Nephron progenitor cell (in vitro differentiated cells): ENCODE results near the gene MYH9.
A peak's percentile ranks its signal among the peaks of the same experiment; 100 is the strongest.

Experiments
- DNase-seq: peaks from one replicate; pipeline ENCODE4 v3.0.0; 2021
- H3K27ac Mint-ChIP-seq: 2 replicates; pipeline ENCODE4 v1.8.0; 2021; ENCODE audit warnings: mild to moderate bottlenecking, moderate library complexity, mixed read lengths
- H3K27me3 Mint-ChIP-seq: 2 replicates; pipeline ENCODE4 v1.8.0; 2021; ENCODE audit warnings: mild to moderate bottlenecking, low read depth, mixed read lengths; ENCODE audit not compliant: poor library complexity
- H3K36me3 Mint-ChIP-seq: 2 replicates; pipeline ENCODE4 v1.8.0; 2021; ENCODE audit warnings: low read depth, mixed read lengths
- H3K4me1 Mint-ChIP-seq: 2 replicates; pipeline ENCODE4 v1.8.0; 2021; ENCODE audit warnings: mixed read lengths
- H3K4me3 Mint-ChIP-seq: 2 replicates; pipeline ENCODE4 v1.8.0; 2021; ENCODE audit warnings: mild to moderate bottlenecking, moderate library complexity, mixed read lengths
- H3K9me3 Mint-ChIP-seq: 2 replicates; pipeline ENCODE4 v1.8.0; 2021; ENCODE audit warnings: mild to moderate bottlenecking, moderate library complexity, mixed read lengths
- TF ChIP-seq, protein P1 (sequence below): fragments of 200-600 bp; sonication (generic); IDR thresholded peaks from 2 replicates; pipeline ENCODE4 v1.5.0; 2021; ENCODE audit warnings: antibody characterized with exemption

MYH9 gene

DNA sequence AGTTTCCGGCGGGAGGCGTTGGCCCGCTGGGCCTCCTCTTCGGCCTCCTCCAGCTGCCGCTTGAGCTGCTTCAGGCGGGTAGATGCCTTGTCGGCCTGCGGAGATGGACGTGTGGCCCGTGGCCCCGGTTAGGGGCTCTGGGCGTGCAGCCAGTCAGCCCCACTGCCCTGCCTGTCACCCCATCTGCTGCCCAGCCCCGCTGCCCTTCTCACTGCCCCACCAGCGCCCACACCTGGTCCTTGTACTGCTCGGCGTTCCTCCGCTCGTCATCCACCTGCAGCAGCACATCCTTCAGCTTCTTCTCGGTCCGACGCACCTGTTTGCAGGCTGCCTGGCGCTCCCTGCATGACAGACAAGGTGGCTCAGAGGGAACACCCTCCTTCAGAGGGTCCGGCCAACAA, 103.6 kb downstream of the MYH9 start:
- H3K36me3 Mint-ChIP-seq, result peaks cover 60% of the 10 kb centered on the region
- no peak for DNase-seq
- TF ChIP-seq, protein P1, sequence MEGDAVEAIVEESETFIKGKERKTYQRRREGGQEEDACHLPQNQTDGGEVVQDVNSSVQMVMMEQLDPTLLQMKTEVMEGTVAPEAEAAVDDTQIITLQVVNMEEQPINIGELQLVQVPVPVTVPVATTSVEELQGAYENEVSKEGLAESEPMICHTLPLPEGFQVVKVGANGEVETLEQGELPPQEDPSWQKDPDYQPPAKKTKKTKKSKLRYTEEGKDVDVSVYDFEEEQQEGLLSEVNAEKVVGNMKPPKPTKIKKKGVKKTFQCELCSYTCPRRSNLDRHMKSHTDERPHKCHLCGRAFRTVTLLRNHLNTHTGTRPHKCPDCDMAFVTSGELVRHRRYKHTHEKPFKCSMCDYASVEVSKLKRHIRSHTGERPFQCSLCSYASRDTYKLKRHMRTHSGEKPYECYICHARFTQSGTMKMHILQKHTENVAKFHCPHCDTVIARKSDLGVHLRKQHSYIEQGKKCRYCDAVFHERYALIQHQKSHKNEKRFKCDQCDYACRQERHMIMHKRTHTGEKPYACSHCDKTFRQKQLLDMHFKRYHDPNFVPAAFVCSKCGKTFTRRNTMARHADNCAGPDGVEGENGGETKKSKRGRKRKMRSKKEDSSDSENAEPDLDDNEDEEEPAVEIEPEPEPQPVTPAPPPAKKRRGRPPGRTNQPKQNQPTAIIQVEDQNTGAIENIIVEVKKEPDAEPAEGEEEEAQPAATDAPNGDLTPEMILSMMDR, result no peak
- no peaks in the 10 kb centered on the region for H3K27me3 Mint-ChIP-seq
- H3K4me3 Mint-ChIP-seq, result no peak overlapping the region
- no peaks in the 10 kb centered on the region for H3K9me3 Mint-ChIP-seq
- peaks cover 34% of the 10 kb centered on the region for H3K4me1 Mint-ChIP-seq
- no peak overlapping the region for H3K27ac Mint-ChIP-seq

DNA sequence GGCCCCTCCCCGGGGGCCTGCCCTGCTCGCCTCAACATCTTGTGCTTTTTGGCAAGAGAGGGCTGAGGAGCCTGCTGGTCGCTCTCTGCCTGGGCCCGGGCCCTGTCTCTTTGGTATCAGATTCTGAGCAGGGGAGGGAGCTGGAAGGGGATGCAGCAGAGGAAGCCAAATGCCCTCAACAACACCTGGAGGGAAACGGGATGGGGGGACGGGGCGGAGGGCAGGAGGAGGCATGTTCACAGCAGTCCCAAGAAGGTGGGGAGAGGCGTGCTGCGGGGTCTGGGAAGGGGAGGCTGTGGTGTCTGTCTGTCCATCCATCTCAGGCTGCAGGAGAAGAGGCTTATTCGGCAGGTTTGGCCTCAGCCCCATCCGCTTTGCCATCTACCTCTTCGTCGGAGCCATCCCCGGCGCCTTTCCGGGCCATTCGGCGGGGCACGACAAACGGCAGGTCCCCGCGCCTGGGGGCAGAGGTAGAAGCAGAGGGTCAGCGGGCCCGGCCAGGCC, 105.4 kb downstream of the MYH9 start:
- Mint-ChIP-seq H3K4me3 (no peak overlapping the region), H3K4me1 (peaks cover 39% of the 10 kb centered on the region), H3K27ac (peak overlapping the region; percentile 54), H3K36me3 (peaks cover 51% of the 10 kb centered on the region), H3K9me3 (no peaks in the 10 kb centered on the region), H3K27me3 (no peaks in the 10 kb centered on the region)
- no peak for DNase-seq
- TF ChIP-seq, protein P1, result no peak

DNA sequence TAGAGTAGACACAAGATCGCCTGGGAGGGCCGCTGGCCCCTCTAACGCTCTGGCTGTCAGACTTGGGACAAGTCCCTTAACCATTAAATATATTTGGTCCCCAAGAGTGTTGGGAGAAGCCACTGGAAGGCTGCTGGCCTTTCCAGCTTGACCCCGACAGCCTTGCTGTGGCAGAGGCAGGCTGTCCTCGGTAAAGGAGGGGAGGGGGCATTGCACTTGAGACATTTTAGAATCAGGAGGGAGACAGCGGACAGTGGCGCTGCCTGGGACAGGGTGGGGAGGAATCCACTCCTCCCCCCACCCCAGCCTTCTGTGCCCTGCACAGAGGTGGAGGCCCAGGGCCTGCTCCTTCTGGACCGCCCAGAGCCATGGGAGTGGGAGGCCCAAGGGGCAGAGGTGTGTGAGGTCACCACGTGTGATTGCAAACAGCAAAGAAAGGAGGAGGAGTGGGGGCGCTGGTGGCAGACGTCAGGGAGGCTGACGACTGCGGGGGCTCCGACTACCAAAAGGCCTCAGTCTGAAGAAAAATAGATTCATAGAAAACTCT, 105.9 kb downstream of the MYH9 start:
- Mint-ChIP-seq H3K27ac (peak overlapping the region; percentile 71), H3K9me3 (no peaks in the 10 kb centered on the region), H3K4me1 (peaks cover 34% of the 10 kb centered on the region), H3K36me3 (peaks cover 46% of the 10 kb centered on the region), H3K4me3 (no peak overlapping the region), H3K27me3 (no peaks in the 10 kb centered on the region)
- no peak for DNase-seq
- TF ChIP-seq, protein P1, result no peak

DNA sequence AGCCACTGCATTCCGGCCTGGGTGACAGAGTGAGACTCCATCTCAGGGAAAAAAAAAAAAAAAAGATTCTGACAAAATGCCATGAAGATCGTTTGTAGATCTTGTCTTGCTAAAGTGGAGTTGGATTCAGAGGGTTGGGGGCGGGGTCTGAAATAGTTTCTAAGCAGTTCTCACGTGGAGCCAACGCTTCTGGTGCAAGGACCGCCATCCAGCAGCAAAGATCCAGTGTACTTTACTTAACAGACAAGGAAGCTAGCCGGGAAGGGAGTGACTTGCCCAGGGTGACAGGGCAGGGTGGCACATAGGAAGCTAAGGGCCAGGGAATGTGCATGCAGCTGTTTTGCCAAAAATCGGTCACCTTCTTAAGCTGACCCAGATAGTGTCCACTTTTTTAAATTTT, 107.4 kb downstream of the MYH9 start:
- Mint-ChIP-seq H3K36me3 (peaks cover 36% of the 10 kb centered on the region), H3K27ac (no peak overlapping the region), H3K4me1 (peaks cover 26% of the 10 kb centered on the region), H3K27me3 (peaks cover 3% of the 10 kb centered on the region), H3K4me3 (no peak overlapping the region), H3K9me3 (no peaks in the 10 kb centered on the region)
- DNase-seq, result no peak
- TF ChIP-seq, protein P1, result no peak

DNA sequence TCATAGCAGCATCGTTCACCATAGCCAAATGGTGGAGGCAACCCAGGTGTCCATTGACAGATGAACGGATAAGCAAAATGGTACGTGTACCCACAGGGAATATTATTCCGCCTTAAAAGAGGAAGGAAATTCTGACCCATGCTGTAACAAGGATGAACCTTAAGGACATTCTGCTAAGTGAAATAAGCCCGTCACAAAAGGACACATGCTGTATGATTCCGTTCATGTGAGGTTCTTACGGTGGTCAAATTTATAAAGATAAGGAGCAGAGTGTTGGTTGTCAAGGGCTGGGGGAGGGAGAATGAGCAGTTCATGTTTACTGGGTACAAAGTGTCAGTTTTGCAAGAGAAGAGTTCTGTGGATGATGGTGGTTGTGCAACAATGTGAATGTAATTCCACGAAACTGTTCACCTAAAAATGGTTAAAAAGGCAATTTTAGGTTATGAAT, 108.5 kb downstream of the MYH9 start:
- TF ChIP-seq, protein P1, result no peak
- H3K27ac Mint-ChIP-seq, result no peak overlapping the region

More for the DNA sequence above, 108.5 kb downstream of the MYH9 start:
- no peaks in the 10 kb centered on the region for H3K9me3 Mint-ChIP-seq
- H3K27me3 Mint-ChIP-seq, result peaks cover 7% of the 10 kb centered on the region
- peaks cover 26% of the 10 kb centered on the region for H3K4me1 Mint-ChIP-seq
- DNase-seq, result no peak
- H3K4me3 Mint-ChIP-seq, result no peak overlapping the region
- H3K36me3 Mint-ChIP-seq, result peaks cover 30% of the 10 kb centered on the region
